CD4-positive, alpha-beta T cell treated with Interleukin-12 subunit alpha and Interleukin-12 subunit beta, for 1 hour (primary cell): ENCODE measurements around the gene MMP20.
A peak's percentile ranks its signal among the peaks of the same experiment; 100 is the strongest.

Experiments used
- DNase-seq: peaks from one replicate; pipeline ENCODE4 v3.0.0-alpha.2; 2020

The MMP20 gene

DNA sequence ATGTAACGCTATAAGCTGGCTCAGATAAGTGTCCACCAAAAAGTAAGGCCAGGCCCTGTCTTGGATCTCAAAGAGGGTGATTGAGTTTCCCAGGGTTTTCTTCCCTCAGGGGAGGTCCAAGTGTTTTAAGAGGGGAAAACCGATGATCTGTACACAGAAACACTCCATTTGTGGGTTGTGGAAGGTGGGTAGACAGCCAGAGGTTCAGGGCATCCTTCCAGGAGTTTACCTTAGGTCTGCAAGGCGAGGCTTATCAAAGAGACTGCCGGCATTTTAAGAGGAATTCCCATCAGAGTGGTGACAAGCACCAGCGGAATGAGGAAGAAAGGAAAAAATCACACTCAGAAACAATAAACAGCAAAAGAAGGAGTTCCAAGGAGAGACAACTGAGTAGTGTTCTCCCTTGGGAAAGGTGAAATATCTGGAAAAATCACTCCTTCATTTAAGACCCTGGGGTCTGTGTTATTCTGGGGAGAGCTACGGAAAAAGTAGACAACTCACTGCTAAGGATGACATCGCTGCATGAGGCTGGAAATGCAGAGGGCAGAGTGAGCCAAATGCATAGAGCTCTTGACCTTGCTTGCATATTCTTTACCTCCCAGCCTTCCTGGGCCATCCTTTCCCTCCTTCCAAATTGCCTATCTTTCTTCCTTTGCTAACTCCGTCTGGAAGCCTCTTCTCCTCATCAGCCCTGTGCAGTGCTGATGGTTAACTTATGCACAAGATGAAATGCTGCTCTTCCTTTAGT is 72.5 kb downstream of the MMP20 start:
- no peak for DNase-seq

GRCh38 chr11:102552020-102552419 is 73.1 kb downstream of the MMP20 start:
- DNase-seq: no peak

DNA sequence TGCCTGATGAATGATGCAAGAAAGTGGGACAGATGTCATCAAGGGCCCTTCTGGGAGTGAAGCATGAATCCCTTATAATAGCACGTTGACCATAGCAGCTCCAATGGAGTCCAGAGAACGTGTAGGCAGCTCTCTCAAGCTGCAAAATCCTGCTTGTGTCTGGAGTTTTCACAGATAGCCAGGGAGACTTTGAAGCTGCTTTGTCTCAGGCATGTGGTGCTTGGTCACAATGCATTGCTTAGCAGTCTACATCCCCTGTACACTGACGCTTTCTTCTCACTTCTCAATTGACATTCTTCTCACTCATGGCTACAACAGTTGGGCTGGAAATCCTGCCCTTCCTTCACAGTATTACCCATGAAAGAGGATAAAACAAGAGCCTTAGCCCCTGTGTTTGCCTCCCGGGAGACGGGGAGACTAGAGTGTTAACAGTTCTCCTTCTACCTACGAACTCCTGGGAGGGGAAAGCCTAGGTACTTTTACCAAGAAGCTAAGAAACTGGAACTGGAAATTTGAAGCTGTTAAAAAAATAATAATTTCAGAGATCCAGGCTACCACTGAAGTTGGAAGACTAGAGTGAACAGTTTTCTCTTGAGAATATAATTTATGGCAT is 73.9 kb downstream of the MMP20 start:
- DNase-seq: no peak

DNA sequence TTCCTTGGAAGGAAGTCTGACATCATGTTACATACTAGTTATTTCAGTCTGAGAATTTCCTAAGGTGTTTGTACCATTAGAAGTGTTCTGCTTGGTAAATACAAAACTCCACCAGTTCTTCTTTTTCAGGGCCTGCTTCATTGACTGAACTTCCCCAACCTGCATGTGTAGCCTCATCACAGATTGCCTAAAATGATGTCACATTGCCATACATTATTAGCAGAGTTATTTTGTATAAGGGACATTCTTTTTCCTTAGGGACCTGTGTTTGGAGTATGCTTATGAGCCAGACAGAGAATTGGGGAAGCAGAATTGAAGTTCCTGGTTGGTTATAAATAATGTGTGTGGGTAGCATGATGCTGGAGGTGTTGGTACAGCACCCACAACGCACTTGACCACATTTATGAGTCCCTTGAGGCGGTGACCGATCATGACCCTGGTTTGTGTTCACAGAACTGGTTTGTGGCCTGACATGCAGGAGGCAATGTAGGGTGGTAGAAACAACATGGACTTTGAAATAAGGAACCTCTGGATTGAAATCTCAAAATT is 78.1 kb downstream of the MMP20 start:
- DNase-seq: peak; percentile 18

DNA sequence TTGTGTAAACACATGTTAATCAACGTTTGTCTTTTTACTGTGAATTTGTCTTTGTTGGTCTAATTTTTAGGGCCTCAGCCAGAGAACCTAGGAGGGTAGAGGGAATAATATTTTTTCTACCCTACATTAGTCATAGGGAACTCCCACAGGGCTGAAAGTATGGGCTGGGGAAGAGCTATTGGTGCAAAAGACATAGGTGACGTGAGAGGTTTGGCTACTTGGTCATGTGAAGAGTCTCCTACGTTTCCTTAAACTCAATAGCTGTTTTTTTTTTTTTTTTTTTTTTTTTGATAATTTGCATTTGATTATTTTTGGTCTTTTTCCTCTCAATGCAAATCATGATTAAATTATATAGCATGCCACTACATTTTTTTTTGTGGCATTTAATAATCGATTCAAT is 78.7 kb downstream of the MMP20 start:
- no peak for DNase-seq

GRCh38 chr11:102545701-102546100 is 79.4 kb downstream of the MMP20 start:
- DNase-seq: no peak

- no peak for DNase-seq
Measured at GRCh38 chr11:102544594-102544993, 80.5 kb downstream of the MMP20 start.

DNA sequence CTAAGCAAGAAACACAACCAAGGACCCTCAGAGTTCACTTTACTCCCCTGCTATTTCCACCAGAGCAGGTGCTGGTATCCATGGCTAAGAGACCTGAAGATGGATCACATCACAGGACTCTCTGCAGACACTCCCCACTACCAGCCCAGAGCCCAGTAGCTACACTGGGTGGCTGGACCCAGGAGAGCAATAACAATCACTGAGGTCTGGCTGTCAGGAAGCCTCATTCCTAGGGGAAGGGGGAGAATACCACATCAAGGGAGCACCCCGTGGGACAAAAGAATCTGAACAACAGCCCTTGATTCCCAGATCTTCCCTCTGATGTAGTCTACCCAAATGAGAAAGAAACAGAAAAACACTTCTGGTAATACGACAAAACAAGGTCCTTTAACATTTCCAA is 85.6 kb downstream of the MMP20 start:
- no peak for DNase-seq

DNA sequence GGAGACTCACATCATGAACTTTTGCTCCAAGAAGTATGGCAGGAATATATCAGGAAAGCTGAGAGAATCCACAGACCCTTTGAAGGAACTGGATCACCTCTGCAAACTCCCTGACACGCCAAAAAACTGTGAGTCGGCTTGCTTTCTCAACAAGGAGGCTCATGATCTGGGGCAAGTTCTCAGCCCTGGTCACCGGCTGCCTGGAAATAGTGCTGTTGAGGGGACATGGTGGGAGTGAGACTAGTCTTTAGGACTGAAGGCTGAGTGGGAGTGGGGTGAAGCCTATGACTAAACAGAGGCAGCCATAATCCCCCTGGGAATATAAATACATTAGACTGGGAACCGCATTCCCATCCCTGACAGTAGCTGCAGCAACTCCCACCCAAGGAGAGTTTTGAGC is 86.2 kb downstream of the MMP20 start:
- DNase-seq: no peak

DNA sequence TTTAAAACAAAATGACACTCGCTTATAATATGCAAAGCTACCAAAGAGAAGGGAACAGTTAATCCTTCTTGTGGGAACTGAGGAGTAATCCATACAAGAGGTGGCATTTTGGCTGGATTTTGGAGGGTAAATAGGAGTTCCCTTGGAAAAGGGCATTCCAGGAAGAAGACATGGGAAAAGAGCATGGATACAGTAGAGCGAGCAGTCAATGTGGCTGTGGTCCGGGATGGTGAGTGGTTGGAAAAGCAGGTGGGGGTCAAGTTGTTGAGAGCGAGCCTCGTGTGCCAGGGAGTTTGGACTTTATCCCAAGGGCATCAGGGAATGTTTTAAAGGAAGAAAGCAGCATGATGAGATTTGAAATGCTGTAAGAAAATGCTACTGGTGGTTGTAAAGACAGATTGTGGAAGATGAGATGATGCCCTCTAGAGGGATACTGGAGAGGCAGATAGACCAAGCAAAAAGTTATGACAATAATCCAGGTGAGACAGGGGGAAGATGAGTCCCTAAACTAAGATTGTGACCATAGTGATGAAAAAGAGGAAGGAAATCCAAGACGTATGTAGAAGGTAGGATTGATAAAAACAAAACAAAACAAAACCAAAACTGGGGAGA is 90.8 kb downstream of the MMP20 start:
- DNase-seq: no peak

GRCh38 chr11:102530558-102530957 is 94.6 kb downstream of the MMP20 start, which contains the start of gene MMP7:
TSS of gene MMP7 (minus strand) at chr11:102530747. CDS start at chr11:102530700, 47 bp downstream.
- no peak for DNase-seq

DNA sequence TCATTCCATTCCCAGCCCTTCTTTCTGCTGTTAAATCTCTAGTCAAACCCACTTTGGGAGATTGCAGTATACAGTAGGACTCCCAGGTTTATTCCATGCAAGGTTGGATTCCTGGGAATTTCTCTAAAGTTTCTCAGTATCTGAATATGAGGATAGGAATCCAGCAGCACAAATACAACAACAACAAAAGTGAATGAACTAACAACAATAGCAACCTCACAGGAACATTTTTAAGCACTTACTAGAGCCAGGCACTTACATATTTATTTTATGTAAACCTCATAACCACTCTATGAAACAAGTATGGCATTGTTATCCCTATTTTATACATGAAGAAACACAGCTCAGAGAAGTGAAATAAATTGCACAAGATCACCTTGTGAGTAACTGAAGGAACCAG is 96.5 kb downstream of the MMP20 start:
- DNase-seq: no peak

- no peak for DNase-seq
Measured at GRCh38 chr11:102527684-102528083, 97.4 kb downstream of the MMP20 start.

DNA sequence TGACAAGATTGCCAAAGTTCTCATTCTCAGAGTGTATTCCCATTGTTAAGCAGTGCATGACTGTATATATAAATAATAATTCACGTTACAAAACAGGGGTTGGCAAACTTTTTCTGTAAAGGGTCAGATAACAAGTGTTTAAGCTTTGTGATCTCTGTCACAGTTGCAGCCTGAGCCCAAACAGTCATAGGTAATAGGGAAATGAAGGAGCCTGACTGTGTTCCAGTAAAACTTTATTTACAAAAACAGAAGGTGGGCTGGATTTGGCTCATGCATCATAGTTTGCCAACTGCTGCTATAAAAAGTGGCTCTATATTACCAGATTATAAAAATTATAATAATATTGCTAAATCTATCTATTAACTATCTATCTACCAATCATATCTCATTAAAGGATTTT is 98.1 kb downstream of the MMP20 start:
- no peak for DNase-seq
